GM12873 (cell line): ENCODE results near the gene DOHH.

ENCODE experiments used
- TF ChIP-seq, protein P1 (sequence below): IDR thresholded peaks from 2 replicates; pipeline ENCODE4 v1.5.1; 2012; ENCODE audit warnings: low read depth, mild to moderate bottlenecking, moderate library complexity, low read length, control low read depth; ENCODE audit not compliant: insufficient read depth; ENCODE audit errors: missing control alignments

Gene DOHH

DNA sequence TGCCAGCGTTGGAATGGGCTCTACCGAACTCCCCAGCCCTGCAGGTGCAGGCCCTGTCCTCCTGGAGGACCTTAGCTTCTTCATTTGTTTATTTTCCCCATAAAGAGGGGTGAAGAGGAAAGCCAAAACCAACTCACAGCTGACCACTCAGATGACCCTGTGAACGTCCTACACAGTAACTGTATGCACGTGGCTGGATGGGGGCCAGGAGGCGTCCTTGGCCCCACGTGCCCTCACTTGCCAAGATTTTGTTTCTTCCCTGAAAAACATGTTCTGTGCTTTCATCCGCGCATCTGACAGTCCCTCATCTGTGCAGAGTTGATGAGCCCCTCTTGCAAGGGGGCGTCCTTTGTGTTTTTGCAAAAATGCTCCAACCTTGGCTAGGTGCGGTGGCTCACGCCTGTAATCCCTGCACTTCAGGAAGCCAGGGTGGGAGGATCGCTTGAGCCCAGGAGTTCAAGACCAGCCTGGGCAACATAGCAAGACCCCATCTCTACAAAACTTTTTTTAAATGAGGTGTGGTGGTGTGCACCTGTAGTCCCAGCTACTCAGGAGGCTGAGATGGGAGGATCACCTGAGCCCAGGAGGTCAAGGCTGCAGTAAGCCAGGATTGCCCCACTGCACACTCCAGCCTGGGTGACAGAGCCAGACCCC lies 33.2 kb upstream of the DOHH start:
- TF ChIP-seq, protein P1, sequence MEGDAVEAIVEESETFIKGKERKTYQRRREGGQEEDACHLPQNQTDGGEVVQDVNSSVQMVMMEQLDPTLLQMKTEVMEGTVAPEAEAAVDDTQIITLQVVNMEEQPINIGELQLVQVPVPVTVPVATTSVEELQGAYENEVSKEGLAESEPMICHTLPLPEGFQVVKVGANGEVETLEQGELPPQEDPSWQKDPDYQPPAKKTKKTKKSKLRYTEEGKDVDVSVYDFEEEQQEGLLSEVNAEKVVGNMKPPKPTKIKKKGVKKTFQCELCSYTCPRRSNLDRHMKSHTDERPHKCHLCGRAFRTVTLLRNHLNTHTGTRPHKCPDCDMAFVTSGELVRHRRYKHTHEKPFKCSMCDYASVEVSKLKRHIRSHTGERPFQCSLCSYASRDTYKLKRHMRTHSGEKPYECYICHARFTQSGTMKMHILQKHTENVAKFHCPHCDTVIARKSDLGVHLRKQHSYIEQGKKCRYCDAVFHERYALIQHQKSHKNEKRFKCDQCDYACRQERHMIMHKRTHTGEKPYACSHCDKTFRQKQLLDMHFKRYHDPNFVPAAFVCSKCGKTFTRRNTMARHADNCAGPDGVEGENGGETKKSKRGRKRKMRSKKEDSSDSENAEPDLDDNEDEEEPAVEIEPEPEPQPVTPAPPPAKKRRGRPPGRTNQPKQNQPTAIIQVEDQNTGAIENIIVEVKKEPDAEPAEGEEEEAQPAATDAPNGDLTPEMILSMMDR, result no peak

DNA sequence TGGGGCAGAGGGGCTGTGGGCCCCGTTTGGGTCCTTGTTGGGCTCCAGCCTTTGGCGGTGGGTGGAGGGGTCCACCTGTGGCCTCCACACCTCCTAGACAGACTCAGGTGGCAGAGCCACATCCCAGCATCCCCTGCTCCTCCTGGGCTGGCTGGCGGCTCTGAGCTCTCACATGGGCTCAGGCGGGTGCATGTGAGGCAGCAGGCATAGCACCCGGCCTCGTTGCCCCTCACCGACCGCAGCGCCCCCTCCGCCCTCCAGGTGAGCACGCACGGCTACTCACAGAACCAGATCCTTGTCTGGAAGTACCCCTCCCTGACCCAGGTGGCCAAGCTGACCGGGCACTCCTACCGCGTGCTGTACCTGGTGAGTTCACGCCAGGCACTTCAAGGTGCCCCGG lies 32.6 kb upstream of the DOHH start:
- TF ChIP-seq, protein P1, result no peak

DNA sequence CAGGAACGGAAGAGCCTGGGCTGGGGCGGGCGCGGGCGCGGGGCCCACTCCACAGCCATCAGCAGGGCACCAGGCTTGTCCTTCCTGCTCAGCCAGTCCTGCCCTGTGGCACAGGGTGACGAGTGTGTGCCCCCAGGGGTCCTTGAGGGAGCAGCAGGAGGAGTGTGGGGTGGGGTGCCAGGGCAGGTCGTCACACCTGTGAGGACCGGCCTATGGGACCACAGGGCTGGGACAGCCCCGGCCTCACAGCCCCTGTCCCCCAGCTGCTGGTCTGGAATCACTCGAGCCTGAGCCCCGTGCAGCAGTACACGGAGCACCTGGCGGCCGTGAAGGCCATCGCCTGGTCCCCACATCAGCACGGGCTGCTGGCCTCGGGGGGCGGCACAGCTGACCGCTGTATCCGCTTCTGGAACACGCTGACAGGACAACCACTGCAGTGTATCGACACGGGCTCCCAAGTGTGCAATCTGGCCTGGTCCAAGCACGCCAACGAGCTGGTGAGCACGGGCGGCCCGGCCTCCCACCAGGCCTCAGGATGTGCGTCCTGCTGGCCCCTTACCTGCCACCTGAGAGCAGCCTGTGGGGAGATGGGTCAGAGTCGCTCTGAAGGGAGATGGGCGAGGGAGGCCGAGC lies 31.8 kb upstream of the DOHH start:
- TF ChIP-seq, protein P1, result no peak

DNA sequence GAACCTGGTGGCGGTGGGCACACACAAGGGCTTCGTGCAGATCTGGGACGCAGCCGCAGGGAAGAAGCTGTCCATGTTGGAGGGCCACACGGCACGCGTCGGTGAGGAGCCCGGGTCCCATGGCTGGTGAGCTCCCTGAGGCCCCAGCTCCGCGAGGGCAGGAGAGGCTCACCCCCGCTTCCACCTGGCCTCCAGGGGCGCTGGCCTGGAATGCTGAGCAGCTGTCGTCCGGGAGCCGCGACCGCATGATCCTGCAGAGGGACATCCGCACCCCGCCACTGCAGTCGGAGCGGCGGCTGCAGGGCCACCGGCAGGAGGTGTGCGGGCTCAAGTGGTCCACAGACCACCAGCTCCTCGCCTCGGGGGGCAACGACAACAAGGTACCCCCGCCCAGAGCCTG lies 31.2 kb upstream of the DOHH start:
- TF ChIP-seq, protein P1, result no peak

DNA sequence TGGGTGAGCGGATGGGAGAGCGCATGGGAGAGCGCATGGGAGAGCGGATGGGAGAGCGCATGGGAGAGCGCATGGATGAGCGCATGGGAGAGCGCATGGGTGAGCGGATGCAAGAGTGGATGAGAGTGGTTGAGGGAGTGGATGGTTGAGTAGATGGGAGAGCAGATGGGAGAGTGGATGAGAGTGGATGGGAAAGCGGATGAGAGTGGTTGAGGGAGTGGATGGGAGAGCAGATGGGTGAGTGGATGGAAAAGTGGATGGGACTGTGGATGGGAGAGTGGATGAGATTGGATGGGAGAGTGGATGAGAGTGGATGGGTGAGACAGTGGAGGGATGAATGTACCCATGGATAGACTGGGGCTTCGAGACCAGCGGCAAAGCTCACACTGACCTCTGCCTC lies 29.9 kb upstream of the DOHH start:
- TF ChIP-seq, protein P1, result no peak

DNA sequence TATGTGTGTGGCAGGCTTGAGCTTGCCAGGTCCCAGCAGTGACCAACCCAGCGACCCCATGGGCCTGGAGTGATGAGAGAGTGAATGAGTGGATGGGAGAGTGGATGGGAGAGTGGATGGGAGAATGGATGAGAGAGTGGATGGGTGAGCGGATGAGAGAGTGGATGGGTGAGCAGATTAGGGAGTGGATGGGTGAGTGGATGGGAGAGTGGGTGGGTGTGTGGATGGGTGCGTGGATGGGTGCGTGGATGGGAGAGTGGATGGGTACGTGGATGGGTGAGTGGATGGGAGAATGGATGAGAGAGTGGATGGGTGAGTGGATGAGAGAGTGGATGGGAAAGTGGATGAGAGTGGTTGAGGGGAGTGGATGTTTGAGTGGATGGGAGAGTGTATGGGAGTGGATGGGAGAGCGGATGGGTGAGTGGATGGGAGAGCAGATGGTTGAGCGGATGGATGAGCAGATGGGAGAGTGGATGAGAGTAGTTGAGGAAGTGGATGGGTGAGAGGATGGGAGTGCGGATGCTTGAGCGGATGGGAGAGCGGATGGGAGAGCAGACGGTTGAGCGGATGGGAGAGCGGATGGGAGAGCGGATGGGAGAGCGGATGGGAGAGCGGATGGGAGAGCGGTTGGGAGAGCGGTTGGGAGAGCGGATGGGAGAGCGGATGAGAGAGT lies 28.2 kb upstream of the DOHH start:
- TF ChIP-seq, protein P1, result no peak

DNA sequence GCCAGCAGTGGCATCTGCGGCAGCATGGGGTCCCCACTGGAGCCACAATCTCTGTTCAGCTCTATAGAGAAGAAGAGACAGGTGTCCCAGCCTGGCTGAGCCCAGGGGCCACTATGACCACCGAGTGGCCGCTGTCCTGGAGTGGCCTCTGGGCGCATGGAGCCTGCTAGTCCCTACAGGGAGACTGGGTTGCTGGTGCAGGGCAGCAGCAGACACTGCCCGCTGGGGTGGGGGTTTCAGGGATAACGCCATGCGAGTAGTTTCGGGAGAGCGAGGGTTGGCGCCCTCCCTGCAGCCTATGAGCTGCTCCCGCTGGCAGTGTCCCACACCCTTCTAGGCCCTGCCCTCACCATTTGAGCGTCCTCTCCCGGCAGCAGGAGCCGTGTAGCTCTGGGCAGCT lies 27.6 kb upstream of the DOHH start:
- TF ChIP-seq, protein P1, result no peak
